GM18499 (cell line): ENCODE data around the gene OR2T6.

Source experiments
- ATAC-seq: cut with Tn5 transposase; IDR thresholded peaks from one replicate; pipeline ENCODE4 v1.9.1; 2021; ENCODE audit warnings: moderate number of reproducible peaks; ENCODE audit not compliant: insufficient read depth, unreplicated experiment

OR2T6 gene, protein sequence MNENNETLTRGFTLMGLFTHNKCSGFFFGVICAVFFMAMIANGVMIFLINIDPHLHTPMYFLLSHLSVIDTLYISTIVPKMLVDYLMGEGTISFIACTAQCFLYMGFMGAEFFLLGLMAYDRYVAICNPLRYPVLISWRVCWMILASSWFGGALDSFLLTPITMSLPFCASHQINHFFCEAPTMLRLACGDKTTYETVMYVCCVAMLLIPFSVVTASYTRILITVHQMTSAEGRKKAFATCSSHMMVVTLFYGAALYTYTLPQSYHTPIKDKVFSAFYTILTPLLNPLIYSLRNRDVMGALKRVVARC

DNA sequence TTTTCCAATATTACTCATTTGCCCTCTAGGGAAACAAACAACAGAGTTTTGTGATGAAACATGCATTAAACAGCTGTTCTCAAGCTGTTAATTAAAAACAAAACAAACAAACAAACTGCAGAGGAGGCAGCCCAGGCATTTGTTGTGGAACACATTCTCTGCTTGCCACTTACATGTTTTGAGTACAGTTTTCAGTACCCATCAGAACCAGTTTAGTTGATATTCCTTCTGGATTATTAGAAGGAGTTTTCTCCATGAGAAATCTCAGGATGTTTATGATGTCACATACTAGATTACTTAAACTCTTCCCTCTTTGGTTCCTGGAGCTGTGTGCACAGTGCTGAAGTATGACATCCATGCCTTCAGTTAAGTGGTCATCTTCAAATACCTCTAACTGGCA lies at the start of gene OR2T6:
OR2T6 (plus strand) TSS at position 301 of the 400 bp plus-strand sequence. CDS start 11,863 bp downstream, outside the sequence.
- no peak for ATAC-seq

- no peak for ATAC-seq
Measured at GRCh38 chr1:248343451-248343850, 32.1 kb upstream of the OR2T6 start.

GRCh38 chr1:248348475-248348874 lies 27.1 kb upstream of the OR2T6 start, which contains the start of gene OR14C36:
OR14C36 (plus strand) TSS chr1:248348775; CDS start chr1:248348775, 0 bp downstream.
- ATAC-seq, result no peak

- ATAC-seq, result no peak
Measured at GRCh38 chr1:248359415-248359814, 16.1 kb upstream of the OR2T6 start.

DNA sequence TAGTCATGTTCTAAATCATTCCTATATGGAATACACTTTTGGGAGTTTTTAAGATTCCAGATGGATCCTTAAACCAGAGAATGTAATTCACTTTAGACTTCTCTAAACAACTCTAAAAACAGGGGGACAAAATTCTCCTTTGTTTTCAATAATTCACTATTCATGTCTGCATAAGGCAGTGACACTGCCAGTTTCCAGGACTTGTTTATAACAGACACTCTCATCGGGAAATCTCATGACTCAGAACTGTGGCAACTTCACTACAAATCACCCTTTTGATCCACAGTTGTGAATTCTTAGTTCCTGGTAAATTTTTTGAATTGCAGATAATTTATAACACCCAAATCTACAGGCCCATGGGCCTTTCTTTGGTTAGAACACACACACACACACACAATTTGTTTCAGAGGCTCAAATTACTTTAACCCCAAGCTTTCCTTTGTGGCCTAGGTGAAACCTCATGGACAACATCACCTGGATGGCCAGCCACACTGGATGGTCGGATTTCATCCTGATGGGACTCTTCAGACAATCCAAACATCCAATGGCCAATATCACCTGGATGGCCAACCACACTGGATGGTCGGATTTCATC lies 14.3 kb upstream of the OR2T6 start, which contains the start of gene OR2T4:
OR2T4 (plus strand) TSS at position 545 of the 595 bp plus-strand sequence; CDS start at position 545, 0 bp downstream.
- ATAC-seq, result no peak

DNA sequence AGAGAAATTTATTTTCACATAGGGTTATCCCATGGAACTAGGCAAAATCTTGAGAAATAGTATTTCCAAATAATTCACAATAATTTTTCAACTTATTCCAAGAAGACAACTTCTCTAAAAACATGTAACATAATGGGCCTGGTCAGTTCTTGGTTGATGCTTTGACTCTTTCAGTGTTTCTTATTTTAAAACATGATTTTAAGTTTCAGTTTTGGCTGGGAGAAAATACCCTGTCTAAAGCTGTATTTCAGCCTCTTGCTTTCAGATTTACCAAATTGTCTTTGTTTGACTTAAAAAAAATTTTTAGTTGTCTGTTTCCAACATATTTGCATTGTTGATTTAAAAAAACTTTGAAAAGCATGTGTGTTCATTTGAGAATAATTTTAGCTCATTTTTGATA lies 8.9 kb upstream of the OR2T6 start:
- ATAC-seq, result no peak

- ATAC-seq, result no peak
Measured at GRCh38 chr1:248372394-248372793, 3.2 kb upstream of the OR2T6 start.

- ATAC-seq, result no peak
Measured at GRCh38 chr1:248373761-248374160, 1.8 kb upstream of the OR2T6 start.

GRCh38 chr1:248376916-248377315 lies 1.4 kb downstream of the OR2T6 start:
- no peak for ATAC-seq

DNA sequence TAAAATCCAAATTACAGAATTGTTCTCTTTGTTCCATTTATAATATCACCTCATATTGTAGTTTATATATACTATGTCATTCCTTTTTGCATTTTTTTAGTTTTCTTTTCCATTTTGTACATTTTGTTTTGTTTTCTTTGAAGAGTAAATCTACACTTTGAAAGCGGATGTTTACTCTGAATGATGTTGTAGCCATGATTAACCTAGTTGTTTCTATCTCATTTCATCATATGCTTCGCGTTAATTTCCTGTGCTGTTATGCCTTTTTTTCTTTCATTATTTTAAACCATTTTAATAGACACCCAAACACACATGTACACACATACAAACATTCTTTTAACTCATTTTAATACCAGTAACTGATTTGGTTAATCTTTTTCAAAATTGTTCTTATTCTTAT lies 5.3 kb downstream of the OR2T6 start:
- ATAC-seq, result no peak

DNA sequence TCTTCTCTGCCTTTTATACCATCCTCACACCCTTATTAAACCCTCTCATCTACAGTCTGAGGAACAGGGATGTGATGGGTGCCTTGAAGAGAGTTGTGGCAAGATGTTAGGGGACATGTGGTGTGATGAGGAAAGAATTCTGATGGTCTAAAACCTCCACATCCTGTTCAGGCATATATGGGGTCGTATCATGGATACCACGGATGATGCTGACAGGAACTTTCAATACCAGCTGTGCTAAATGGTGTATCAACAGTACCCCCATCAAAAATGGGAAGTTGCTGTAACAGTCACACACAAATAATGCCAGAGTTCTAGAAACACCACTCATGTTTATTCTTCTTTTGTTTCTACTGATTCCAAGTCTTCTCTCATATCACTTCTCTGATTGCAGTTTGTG lies 12.9 kb downstream of the OR2T6 start:
- no peak for ATAC-seq

DNA sequence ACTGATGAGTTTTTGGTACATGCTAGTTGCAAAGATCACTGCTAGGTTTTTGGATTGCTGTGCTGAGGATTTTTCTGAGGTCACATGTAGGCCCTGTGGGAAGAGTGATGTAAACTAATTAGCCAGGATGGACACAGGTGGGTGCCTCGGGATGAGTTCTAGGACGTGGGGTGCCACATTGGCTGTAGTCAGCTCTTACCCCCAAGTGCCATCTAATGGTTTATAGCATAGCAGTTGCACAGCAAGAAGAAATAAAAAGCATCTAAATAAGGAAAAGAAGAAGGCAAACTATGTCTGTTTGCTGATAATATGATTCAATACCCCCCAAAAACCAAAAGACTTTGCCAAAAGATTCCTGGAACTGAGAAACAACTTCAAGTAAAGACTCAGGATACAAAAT lies 17.5 kb downstream of the OR2T6 start:
- ATAC-seq, result no peak

GRCh38 chr1:248402748-248403147 lies 27.2 kb downstream of the OR2T6 start, which contains the start of gene OR2T1:
OR2T1 (plus strand) TSS chr1:248403048; CDS start chr1:248406148, 3,100 bp downstream.
- ATAC-seq, result no peak

DNA sequence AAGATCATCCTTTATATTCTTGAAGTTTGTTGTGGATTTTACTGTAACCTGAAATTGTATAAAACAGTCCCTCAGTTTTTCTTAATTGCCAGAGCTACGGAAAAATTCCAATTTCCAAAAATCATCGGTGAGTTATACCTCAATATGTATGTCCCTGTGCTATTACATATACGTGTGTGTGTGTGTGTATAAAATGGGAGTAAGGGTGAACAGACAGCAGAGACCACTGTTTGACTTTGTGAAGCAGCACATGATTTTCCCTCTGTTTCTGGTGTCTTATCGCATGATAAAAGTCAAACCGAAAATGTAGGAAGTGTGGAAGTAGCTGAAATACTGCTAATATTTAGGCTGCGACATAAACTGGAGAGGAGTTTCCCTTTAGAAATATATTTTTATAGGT lies 28.5 kb downstream of the OR2T6 start:
- ATAC-seq, result no peak

- ATAC-seq, result no peak
Measured at GRCh38 chr1:248406721-248407692, 31.5 kb downstream of the OR2T6 start.

- ATAC-seq, result no peak
Measured at GRCh38 chr1:248416226-248416625, 40.7 kb downstream of the OR2T6 start.

- ATAC-seq, result no peak
Measured at GRCh38 chr1:248417854-248418253, 42.3 kb downstream of the OR2T6 start.

- ATAC-seq, result no peak
Measured at GRCh38 chr1:248421384-248421783, 45.8 kb downstream of the OR2T6 start.

- ATAC-seq, result peak; percentile 30
Measured at GRCh38 chr1:248427526-248428191, 52.1 kb downstream of the OR2T6 start.

DNA sequence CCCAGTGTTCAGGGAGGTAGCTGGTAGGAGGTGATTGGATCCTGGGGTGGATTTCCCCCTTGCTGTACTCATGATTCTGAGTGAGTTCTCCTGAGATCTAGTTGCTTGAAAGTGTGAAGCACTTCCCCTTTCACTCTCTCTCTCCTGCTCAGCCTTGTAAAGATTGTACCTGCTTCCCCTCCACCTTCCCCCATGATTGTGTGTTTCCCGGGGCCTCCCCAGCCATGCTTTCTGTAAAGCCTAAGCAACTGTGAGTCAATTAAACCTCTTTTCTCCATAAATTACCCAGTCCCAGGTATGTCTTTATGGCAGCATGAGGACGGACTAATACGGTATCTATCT lies 52.6 kb downstream of the OR2T6 start:
- ATAC-seq, result peak; percentile 97
